NCI-H2029 treated with DMSO at 0.1 percent for 48 hours (cell line): ENCODE results near the gene HECTD4.
"Not testable (repeated sequence)": the region's sequence is repeated elsewhere in the genome, so short reads cannot be mapped to it uniquely, and the experiment has no call there.

Experiments
- DNase-seq: peaks from one replicate; lab custom pipeline; 2025; lab: John Stamatoyannopoulos, UW

HECTD4 gene

GRCh38 chr12:112381883-112382796 lies at the start of gene HECTD4:
TSS of gene HECTD4 (minus strand) at chr12:112382431. CDS start at chr12:112382128, 303 bp downstream.
- peak; percentile 57 for DNase-seq

- DNase-seq, result no peak
These were observed 49.7 kb upstream of the HECTD4 start for GRCh38 chr12:112431965-112432364.

GRCh38 chr12:112430929-112431328 lies 48.7 kb upstream of the HECTD4 start:
- no peak for DNase-seq

GRCh38 chr12:112427760-112428159 lies 45.5 kb upstream of the HECTD4 start:
- no peak for DNase-seq

- DNase-seq, result no peak
These were observed 43.6 kb upstream of the HECTD4 start for GRCh38 chr12:112425582-112426382.

- DNase-seq, result no peak
These were observed 41.9 kb upstream of the HECTD4 start for GRCh38 chr12:112424126-112424525.

- DNase-seq, result no peak
These were observed 40.3 kb upstream of the HECTD4 start for GRCh38 chr12:112422531-112422930.

GRCh38 chr12:112421363-112421762 lies 39.1 kb upstream of the HECTD4 start:
- no peak for DNase-seq

- DNase-seq, result no peak
These were observed 38.5 kb upstream of the HECTD4 start for GRCh38 chr12:112420740-112421139.

- DNase-seq, result no peak
These were observed 37.3 kb upstream of the HECTD4 start for GRCh38 chr12:112419297-112420133.

- DNase-seq, result no peak
These were observed 36.5 kb upstream of the HECTD4 start, which contains the start of gene PTPN11 for GRCh38 chr12:112418608-112419296. TSS of gene PTPN11 (plus strand) at chr12:112418947. CDS start at chr12:112419112, 165 bp downstream.

- DNase-seq, result no peak
These were observed 36.0 kb upstream of the HECTD4 start for GRCh38 chr12:112418273-112418607.

- not testable (repeated sequence) for DNase-seq
These were observed 33.2 kb upstream of the HECTD4 start for GRCh38 chr12:112415457-112415856.

- no peak for DNase-seq
These were observed 31.8 kb upstream of the HECTD4 start for GRCh38 chr12:112413855-112414625.

GRCh38 chr12:112409906-112410244 lies 27.6 kb upstream of the HECTD4 start:
- DNase-seq, result no peak

GRCh38 chr12:112409064-112409905 lies 27.1 kb upstream of the HECTD4 start, which contains the start of gene RPL6:
TSS of gene RPL6 (minus strand) at chr12:112409605. CDS start at chr12:112408656, 949 bp downstream.
- DNase-seq, result peak; percentile 87

GRCh38 chr12:112408621-112409020 lies 26.4 kb upstream of the HECTD4 start:
- no peak for DNase-seq

- not testable (repeated sequence) for DNase-seq
These were observed 25.5 kb upstream of the HECTD4 start for GRCh38 chr12:112407683-112408082.
